Activated naive CD8-positive, alpha-beta T cell treated with anti-CD3 and anti-CD28 coated beads for 36 hours (primary cell): Measurements from ENCODE around the gene ATP10A. TPM values are rescaled to one million over a fixed set of nuclear protein-coding genes. Genes with fewer than 3 reads are reported as not detected.

Experiments used
- DNase-seq: peaks from one replicate; pipeline ENCODE4 v3.0.0; 2021
- H3K27ac Mint-ChIP-seq: one replicate; pipeline ENCODE4 v1.8.0; 2022; ENCODE audit warnings: mild to moderate bottlenecking, moderate library complexity, mixed read lengths
- H3K27me3 Mint-ChIP-seq: one replicate; pipeline ENCODE4 v1.8.0; 2022; ENCODE audit warnings: mild to moderate bottlenecking, mixed read lengths
- H3K36me3 Mint-ChIP-seq: one replicate; pipeline ENCODE4 v1.8.0; 2021; ENCODE audit warnings: mild to moderate bottlenecking, mixed read lengths
- H3K4me1 Mint-ChIP-seq: one replicate; pipeline ENCODE4 v1.8.0; 2021; ENCODE audit warnings: mixed read lengths
- H3K4me3 Mint-ChIP-seq: one replicate; pipeline ENCODE4 v1.8.0; 2022; ENCODE audit warnings: mild to moderate bottlenecking, moderate library complexity, mixed read lengths
- H3K9me3 Mint-ChIP-seq: one replicate; pipeline ENCODE4 v1.8.0; 2022; ENCODE audit warnings: mixed read lengths
- total RNA-seq, 2 experiments: library from RNA; stranded (reverse); gene quantifications; one replicate each; pipeline ENCODE4 v1.2.3, GENCODE V29; 2021

ATP10A gene
- 10 to 100 TPM; 23.9 to 26.8 TPM for total RNA-seq

GRCh38 chr15:25863111-25863967 is at the start of gene ATP10A:
TSS of gene ATP10A (minus strand) at chr15:25863327. CDS start at chr15:25863096, 231 bp downstream.
- Mint-ChIP-seq H3K4me3 (peak within 1 kb of the TSS; percentile 93), H3K27ac (peak within 1 kb of the TSS; percentile 94), H3K9me3 (no peaks in the 10 kb centered on the region), H3K27me3 (peaks cover 4% of the 10 kb centered on the region), H3K4me1 (peaks cover 28% of the 10 kb centered on the region), H3K36me3 (peaks cover 27% of the 10 kb centered on the region)
- DNase-seq = peak; percentile 76

DNA sequence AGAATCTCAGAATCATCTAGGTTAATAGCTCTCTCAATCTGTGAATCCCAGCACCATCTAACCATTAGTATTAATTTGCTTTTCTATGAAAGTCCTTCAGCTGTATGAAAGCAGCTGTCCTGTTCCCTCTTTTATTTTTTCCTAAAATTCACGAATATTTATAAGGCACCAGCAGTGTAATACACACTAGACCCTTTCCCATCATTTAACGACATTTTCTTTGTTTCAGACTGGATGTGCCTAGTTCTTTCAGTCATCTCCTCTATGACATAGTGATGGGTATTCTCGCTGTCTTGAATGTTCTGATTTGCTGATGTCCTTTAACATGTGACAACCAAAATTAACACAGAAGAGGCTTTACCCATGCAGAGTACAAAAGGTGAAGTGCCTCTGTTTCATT is 48.9 kb upstream of the ATP10A start:
- H3K9me3 Mint-ChIP-seq = no peaks in the 10 kb centered on the region
- no peaks in the 10 kb centered on the region for H3K4me1 Mint-ChIP-seq
- H3K27me3 Mint-ChIP-seq = no peaks in the 10 kb centered on the region
- no peak for DNase-seq
- no peak overlapping the region for H3K27ac Mint-ChIP-seq
- no peak overlapping the region for H3K4me3 Mint-ChIP-seq
- H3K36me3 Mint-ChIP-seq = no peaks in the 10 kb centered on the region

- DNase-seq = no peak
- Mint-ChIP-seq H3K4me1 (no peaks in the 10 kb centered on the region), H3K9me3 (no peaks in the 10 kb centered on the region), H3K27me3 (no peaks in the 10 kb centered on the region), H3K27ac (no peak overlapping the region), H3K36me3 (no peaks in the 10 kb centered on the region), H3K4me3 (no peak overlapping the region)
Measured at GRCh38 chr15:25910832-25911231, 47.7 kb upstream of the ATP10A start.

GRCh38 chr15:25909806-25910205 is 46.7 kb upstream of the ATP10A start:
- H3K36me3 Mint-ChIP-seq = no peaks in the 10 kb centered on the region
- no peak for DNase-seq
- no peaks in the 10 kb centered on the region for H3K9me3 Mint-ChIP-seq
- no peak overlapping the region for H3K4me3 Mint-ChIP-seq
- H3K27ac Mint-ChIP-seq = no peak overlapping the region
- H3K27me3 Mint-ChIP-seq = no peaks in the 10 kb centered on the region
- H3K4me1 Mint-ChIP-seq = peaks cover 7% of the 10 kb centered on the region

DNA sequence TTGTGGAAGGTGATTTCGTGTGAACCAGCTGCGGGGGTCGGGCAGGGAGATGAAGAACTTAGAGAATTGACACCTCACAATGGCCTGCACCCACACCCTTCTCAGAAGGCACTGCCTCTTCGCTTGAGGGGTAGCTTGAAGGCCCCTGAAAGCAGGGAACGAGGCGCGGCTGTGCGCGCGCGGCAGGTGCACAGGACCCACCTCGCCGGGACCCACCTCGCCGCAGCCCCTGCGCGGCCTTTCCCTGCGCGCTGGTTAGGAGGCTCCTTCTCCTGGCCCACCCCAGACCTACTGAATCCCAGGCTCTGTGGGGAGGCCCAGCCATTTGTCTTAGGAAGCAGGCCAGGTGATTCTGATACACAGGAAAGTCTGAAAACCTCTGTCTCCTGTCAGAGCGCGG is 46.2 kb upstream of the ATP10A start:
- H3K4me1 Mint-ChIP-seq = peaks cover 7% of the 10 kb centered on the region
- no peaks in the 10 kb centered on the region for H3K27me3 Mint-ChIP-seq
- H3K27ac Mint-ChIP-seq = no peak overlapping the region
- no peaks in the 10 kb centered on the region for H3K9me3 Mint-ChIP-seq
- no peak overlapping the region for H3K4me3 Mint-ChIP-seq
- no peak for DNase-seq
- no peaks in the 10 kb centered on the region for H3K36me3 Mint-ChIP-seq

GRCh38 chr15:25905140-25905539 is 42.0 kb upstream of the ATP10A start:
- H3K4me1 Mint-ChIP-seq = peaks cover 16% of the 10 kb centered on the region
- H3K4me3 Mint-ChIP-seq = no peak overlapping the region
- DNase-seq = peak; percentile 55

GRCh38 chr15:25903024-25903581 is 40.0 kb upstream of the ATP10A start:
- Mint-ChIP-seq H3K27me3 (no peaks in the 10 kb centered on the region), H3K9me3 (no peaks in the 10 kb centered on the region), H3K4me1 (peaks cover 16% of the 10 kb centered on the region), H3K4me3 (no peak overlapping the region), H3K27ac (peak overlapping the region; percentile 51), H3K36me3 (no peaks in the 10 kb centered on the region)
- DNase-seq = no peak

More at GRCh38 chr15:25905140-25905539, 42.0 kb upstream of the ATP10A start:
- Mint-ChIP-seq H3K27ac (peak overlapping the region; percentile 76), H3K9me3 (no peaks in the 10 kb centered on the region), H3K27me3 (no peaks in the 10 kb centered on the region), H3K36me3 (no peaks in the 10 kb centered on the region)

- Mint-ChIP-seq H3K4me3 (no peak overlapping the region), H3K36me3 (no peaks in the 10 kb centered on the region), H3K9me3 (no peaks in the 10 kb centered on the region), H3K27me3 (no peaks in the 10 kb centered on the region), H3K27ac (no peak overlapping the region), H3K4me1 (peaks cover 16% of the 10 kb centered on the region)
- DNase-seq = no peak
Measured at GRCh38 chr15:25901811-25902605, 38.9 kb upstream of the ATP10A start.

- H3K4me3 Mint-ChIP-seq = no peak overlapping the region
- no peak overlapping the region for H3K27ac Mint-ChIP-seq
- H3K36me3 Mint-ChIP-seq = no peaks in the 10 kb centered on the region
- H3K9me3 Mint-ChIP-seq = no peaks in the 10 kb centered on the region
- peaks cover 16% of the 10 kb centered on the region for H3K4me1 Mint-ChIP-seq
- no peak for DNase-seq
- H3K27me3 Mint-ChIP-seq = no peaks in the 10 kb centered on the region
Measured at GRCh38 chr15:25900901-25901300, 37.8 kb upstream of the ATP10A start.

DNA sequence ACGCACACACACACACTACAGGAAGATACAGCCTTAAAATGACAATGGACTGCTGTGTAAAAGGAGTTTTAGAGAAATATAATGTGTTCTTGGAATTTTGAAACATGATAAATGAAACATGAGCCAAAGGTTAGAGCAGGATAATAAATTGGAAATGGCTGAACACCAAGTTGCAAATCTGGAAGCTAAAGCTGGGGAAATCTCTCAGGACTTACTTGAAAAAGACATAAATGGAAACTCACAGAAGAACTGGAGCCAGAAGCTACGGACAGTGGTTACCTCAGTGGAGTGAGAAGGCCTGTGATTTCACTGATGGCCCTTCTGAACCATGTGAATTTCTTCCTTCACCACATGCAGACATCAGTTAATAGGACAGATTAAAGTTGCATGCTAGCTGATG is 37.3 kb upstream of the ATP10A start:
- Mint-ChIP-seq H3K4me1 (peaks cover 14% of the 10 kb centered on the region), H3K27me3 (no peaks in the 10 kb centered on the region), H3K36me3 (no peaks in the 10 kb centered on the region), H3K9me3 (no peaks in the 10 kb centered on the region), H3K4me3 (no peak overlapping the region), H3K27ac (no peak overlapping the region)
- DNase-seq = no peak

- H3K4me3 Mint-ChIP-seq = no peak overlapping the region
- no peaks in the 10 kb centered on the region for H3K9me3 Mint-ChIP-seq
- H3K27ac Mint-ChIP-seq = no peak overlapping the region
- H3K27me3 Mint-ChIP-seq = no peaks in the 10 kb centered on the region
- peaks cover 9% of the 10 kb centered on the region for H3K4me1 Mint-ChIP-seq
- no peaks in the 10 kb centered on the region for H3K36me3 Mint-ChIP-seq
- no peak for DNase-seq
Measured at GRCh38 chr15:25899870-25900269, 36.7 kb upstream of the ATP10A start.

GRCh38 chr15:25897658-25898057 is 34.5 kb upstream of the ATP10A start:
- Mint-ChIP-seq H3K27me3 (no peaks in the 10 kb centered on the region), H3K4me1 (no peaks in the 10 kb centered on the region), H3K36me3 (no peaks in the 10 kb centered on the region), H3K27ac (no peak overlapping the region), H3K4me3 (no peak overlapping the region), H3K9me3 (no peaks in the 10 kb centered on the region)
- no peak for DNase-seq

DNA sequence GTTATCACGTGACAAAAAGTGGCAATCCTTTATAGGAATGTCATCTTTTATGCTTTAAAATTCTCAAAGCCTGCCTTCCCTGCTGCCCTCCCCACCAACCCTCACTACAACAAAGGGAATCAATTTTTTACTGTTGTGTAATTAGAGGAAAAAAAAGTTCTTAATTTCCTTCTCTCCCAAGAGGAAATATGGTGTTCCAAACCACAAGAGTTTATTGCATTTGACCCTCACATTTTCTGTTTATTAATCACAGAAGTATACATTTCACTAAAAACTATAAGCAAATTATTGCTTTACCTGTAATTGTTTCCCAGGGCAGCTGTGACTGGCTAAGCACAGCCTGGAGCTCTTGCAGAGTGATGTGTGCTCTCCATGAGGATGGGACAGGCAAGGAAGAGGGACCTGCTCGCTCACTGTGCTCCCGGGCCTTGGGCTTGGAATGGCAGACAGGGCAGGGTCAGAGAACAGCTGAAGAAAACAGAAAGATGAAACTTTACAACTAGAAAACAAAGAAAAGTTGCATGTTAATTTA is 31.3 kb upstream of the ATP10A start:
- DNase-seq = no peak
- Mint-ChIP-seq H3K27ac (no peak overlapping the region), H3K27me3 (no peaks in the 10 kb centered on the region), H3K9me3 (no peaks in the 10 kb centered on the region), H3K4me3 (no peak overlapping the region), H3K4me1 (no peaks in the 10 kb centered on the region), H3K36me3 (no peaks in the 10 kb centered on the region)

- no peaks in the 10 kb centered on the region for H3K36me3 Mint-ChIP-seq
- H3K27me3 Mint-ChIP-seq = no peaks in the 10 kb centered on the region
- H3K4me1 Mint-ChIP-seq = no peaks in the 10 kb centered on the region
- H3K9me3 Mint-ChIP-seq = no peaks in the 10 kb centered on the region
- no peak for DNase-seq
- H3K4me3 Mint-ChIP-seq = no peak overlapping the region
- H3K27ac Mint-ChIP-seq = no peak overlapping the region
Measured at GRCh38 chr15:25893596-25893995, 30.5 kb upstream of the ATP10A start.

GRCh38 chr15:25892126-25892525 is 29.0 kb upstream of the ATP10A start:
- H3K27ac Mint-ChIP-seq = no peak overlapping the region
- H3K4me1 Mint-ChIP-seq = no peaks in the 10 kb centered on the region
- no peak overlapping the region for H3K4me3 Mint-ChIP-seq
- H3K27me3 Mint-ChIP-seq = no peaks in the 10 kb centered on the region
- no peaks in the 10 kb centered on the region for H3K9me3 Mint-ChIP-seq
- no peak for DNase-seq
- H3K36me3 Mint-ChIP-seq = no peaks in the 10 kb centered on the region
